B cell (primary cell): ENCODE data around the gene CLCN2. TPM values are rescaled to one million over a fixed set of nuclear protein-coding genes. Genes with fewer than 3 reads are reported as not detected.

Experiments used
- ATAC-seq: fragments of 200-7000 bp; cut with Tn5 transposase; one replicate; pipeline ENCODE4 v1.10.0; 2021; ENCODE audit warnings: low read depth, mild to moderate bottlenecking, moderate number of reproducible peaks, moderate library complexity
- CTCF ChIA-PET: fragments of 350-600 bp; sonication (Branson Sonifier 250); formaldehyde crosslinking; loops from one replicate; lab custom pipeline; 2021; ENCODE audit warnings: antibody characterized with exemption, inconsistent platforms; lab: Charles Lee
- POLR2A ChIA-PET: fragments of 350-600 bp; sonication (Branson Sonifier 250); formaldehyde crosslinking; loops from one replicate; lab custom pipeline; 2021; ENCODE audit warnings: antibody characterized with exemption; lab: Charles Lee
- DNase-seq: peaks from one replicate; pipeline ENCODE4 v3.0.0; 2013
- H2AFZ ChIP-seq: 2 replicates; pipeline ENCODE4 v1.6.1; 2012; ENCODE audit warnings: mild to moderate bottlenecking, low read depth, low read length; ENCODE audit not compliant: insufficient read depth, poor library complexity, severe bottlenecking
- H3K27ac ChIP-seq, 2 donors: 1 replicate in 1 of 2; 2 replicates in 1 of 2; pipeline ENCODE4 v1.5.1; 2012 to 2013; ENCODE audit warnings: low read length in 2 of 2, mild to moderate bottlenecking in 2 of 2, moderate library complexity in 1 of 2
- H3K27me3 ChIP-seq, 4 experiments: fragments of 200-600 bp in 1 of 4; sonication (generic) in 1 of 4; replicated peaks in 1 of 4; 1 replicate in 2 of 4; 2 replicates in 2 of 4; pipeline versions ENCODE4 v1.6.1 to v1.7.0; 2013 to 2016; ENCODE audit warnings: low read length in 3 of 4, mild to moderate bottlenecking in 2 of 4, mixed read lengths in 1 of 4, moderate library complexity in 1 of 4; ENCODE audit not compliant: insufficient read depth in 4 of 4, control insufficient read depth in 3 of 4; ENCODE audit errors: control extremely low read depth in 1 of 4
- H3K36me3 ChIP-seq, 2 experiments: replicated peaks in 1 of 2; 1 replicate in 1 of 2; 2 replicates in 1 of 2; pipeline versions ENCODE4 v1.6.1 to v1.7.1; 2013; ENCODE audit warnings: low read length in 1 of 2; ENCODE audit not compliant: insufficient read depth in 2 of 2, control insufficient read depth in 1 of 2; ENCODE audit errors: control extremely low read depth in 1 of 2, extremely low read depth in 1 of 2
- H3K4me1 ChIP-seq, 2 donors: fragments of 200-600 bp in 1 of 2; sonication (generic) in 1 of 2; 1 replicate in 1 of 2; 2 replicates in 1 of 2; pipeline versions ENCODE4 v1.5.1 to v1.6.1; 2013 to 2017; ENCODE audit warnings: low read length in 2 of 2; ENCODE audit not compliant: control insufficient read depth in 2 of 2, insufficient read depth in 2 of 2
- H3K4me2 ChIP-seq: replicated peaks from 2 replicates; pipeline ENCODE3; 2012; ENCODE audit warnings: mild to moderate bottlenecking, low read depth, low read length; ENCODE audit not compliant: poor library complexity, severe bottlenecking
- H3K4me3 ChIP-seq, 5 experiments: fragments of 200-600 bp in 1 of 5; sonication (generic) in 1 of 5; 1 replicate in 3 of 5; 2 replicates in 2 of 5; pipeline versions ENCODE4 v1.5.1 to v1.7.0; 2011 to 2016; ENCODE audit warnings: low read length in 4 of 5, mild to moderate bottlenecking in 4 of 5, low read depth in 2 of 5, control low read depth in 1 of 5, moderate library complexity in 1 of 5; ENCODE audit not compliant: insufficient read depth in 1 of 5; ENCODE audit errors: control extremely low read depth in 1 of 5, extremely low read depth in 1 of 5
- H3K79me2 ChIP-seq: fragments of 200-600 bp; sonication (generic); one replicate; pipeline ENCODE4 v1.6.0; 2016; ENCODE audit warnings: low read length; ENCODE audit not compliant: control insufficient read depth, insufficient read depth
- H3K9ac ChIP-seq: fragments of 200-600 bp; sonication (generic); 2 replicates; pipeline ENCODE4 v1.6.1; 2017; ENCODE audit warnings: mild to moderate bottlenecking, low read length, moderate library complexity
- H3K9me3 ChIP-seq, 3 donors: one replicate each; pipeline versions ENCODE4 v1.6.1 to v1.7.1; 2013; ENCODE audit warnings: low read length in 2 of 3; ENCODE audit not compliant: control insufficient read depth in 2 of 3, insufficient read depth in 1 of 3; ENCODE audit errors: control extremely low read depth in 1 of 3
- H4K20me1 ChIP-seq: 2 replicates; pipeline ENCODE4 v1.6.0; 2012; ENCODE audit warnings: mild to moderate bottlenecking, low read length; ENCODE audit not compliant: insufficient read depth, control insufficient read depth, poor library complexity, severe bottlenecking
- H3K27ac Mint-ChIP-seq: one replicate; pipeline ENCODE4 v1.8.0; 2021; ENCODE audit warnings: mixed read lengths
- H3K27me3 Mint-ChIP-seq: one replicate; pipeline ENCODE4 v1.8.0; 2021; ENCODE audit warnings: mixed read lengths
- H3K4me1 Mint-ChIP-seq: one replicate; pipeline ENCODE4 v1.8.0; 2021; ENCODE audit warnings: mixed read lengths
- H3K4me3 Mint-ChIP-seq: one replicate; pipeline ENCODE4 v1.8.0; 2021; ENCODE audit warnings: mixed read lengths
- H3K9me3 Mint-ChIP-seq: one replicate; pipeline ENCODE4 v1.8.0; 2022; ENCODE audit warnings: mixed read lengths; ENCODE audit not compliant: insufficient read depth
- EZH2 ChIP-seq: IDR thresholded peaks from 2 replicates; pipeline ENCODE4 v1.6.1; 2012; ENCODE audit warnings: borderline replicate concordance, low read depth, mild to moderate bottlenecking, moderate library complexity, low read length; ENCODE audit not compliant: insufficient read depth, poor library complexity, severe bottlenecking
- WGBS: methylation state at CpG from one replicate; pipeline ENCODE4 v1.1.5; 2013; ENCODE audit warnings: missing lambda C conversion rate; ENCODE audit not compliant: insufficient coverage; 5-methylcytosine and 5-hydroxymethylcytosine counted together
- intact Hi-C: fragments of 100-400 bp; cut with micrococcal nuclease; formaldehyde crosslinking; loops from one replicate; pipeline ENCODE4 v1.10.0; 2022
- polyA plus RNA-seq: library from polyadenylated mRNA; depleted of rRNA; stranded (reverse); fragments of >200 nt; gene quantifications from 2 replicates; pipeline ENCODE4 v1.2.3, GENCODE V29; 2012
- total RNA-seq, 2 donors: library from RNA; stranded (reverse); fragments of 120-200 nt in 1 of 2; gene quantifications; 1 replicate in 1 of 2; 2 replicates in 1 of 2; pipeline versions ENCODE4 v1.2.3 to v1.2.4, GENCODE V29; 2013 to 2022
- TF ChIP-seq, protein P1 (sequence below): fragments of 200-600 bp; IDR thresholded peaks from one replicate; pipeline ENCODE4 v1.8.0; 2022; ENCODE audit warnings: antibody characterized with exemption, mild to moderate bottlenecking

The CLCN2 gene
- total and polyA plus RNA-seq, 2 donors (not counting 1 experiment from before 2014, with no cell fraction given): 6.1 to 8.1 TPM

DNA sequence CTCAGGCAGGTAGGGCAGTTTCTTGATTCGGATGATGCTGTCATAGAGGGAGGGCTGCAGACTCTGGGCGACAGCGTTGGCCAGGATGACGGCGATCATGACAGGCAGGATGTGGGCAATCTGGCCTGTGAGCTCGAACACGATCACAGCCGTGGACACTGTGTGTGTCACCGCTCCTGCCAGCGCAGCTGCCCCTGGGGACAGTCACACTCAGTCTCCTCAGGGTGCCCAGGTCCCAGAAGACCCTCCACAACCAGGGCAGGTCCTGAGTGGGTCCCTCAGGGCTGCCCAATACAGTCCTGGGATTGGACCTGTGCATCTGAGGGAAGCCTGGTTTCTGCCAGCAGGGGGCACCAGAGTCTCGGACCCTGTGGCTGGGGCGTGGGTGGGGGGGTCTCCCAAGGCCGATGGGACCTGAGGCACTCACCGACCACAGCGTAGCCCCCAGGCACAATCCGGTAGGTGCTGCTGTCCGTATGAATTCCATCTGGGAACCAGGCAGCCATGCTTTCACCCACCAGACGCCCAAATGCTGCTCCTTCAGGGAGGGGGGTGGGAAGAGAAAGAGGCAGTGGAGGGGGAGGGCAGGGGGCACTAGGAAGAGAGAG is 7.2 kb downstream of the CLCN2 start:
- no peak overlapping the region for H3K4me3 ChIP-seq
- ATAC-seq (peak; percentile 79), DNase-seq (peak; percentile 74)
- no peaks in the 10 kb centered on the region for H4K20me1 ChIP-seq
- peak overlapping the region; percentile 44 for H3K4me2 ChIP-seq
- H3K4me3 Mint-ChIP-seq: no peak overlapping the region
- no peaks in the 10 kb centered on the region for H3K36me3 ChIP-seq
- H3K27ac ChIP-seq: no peak overlapping the region
- H3K9ac ChIP-seq: no peak overlapping the region
- H3K27ac Mint-ChIP-seq: no peak overlapping the region
- ChIA-PET CTCF (interaction anchor here (0.8 to 5.2 kb wide), 12 partner anchors 8 to 190 kb away, joined by 3 to 76 read pairs (median 3); partner anchors contain the start of gene FAM131A), POLR2A (interaction anchor here (0.6 kb wide), 1 partner anchor 8 kb away, joined by 11 read pairs; no protein-coding TSS in a partner anchor)
- H3K4me1 ChIP-seq: peaks cover 0 to 8% of the 10 kb centered on the region in 2 donors
- no peaks in the 10 kb centered on the region for H3K27me3 ChIP-seq
- H3K27me3 Mint-ChIP-seq: no peaks in the 10 kb centered on the region
- H3K4me1 Mint-ChIP-seq: no peaks in the 10 kb centered on the region
- no peaks in the 10 kb centered on the region for H3K9me3 ChIP-seq
- intact Hi-C loops: loop anchor here (1.0 kb wide), 1 partner anchor 159 kb away; no protein-coding TSS in a partner anchor
- H2AFZ ChIP-seq: no peak overlapping the region
- H3K9me3 Mint-ChIP-seq: no peaks in the 10 kb centered on the region
- TF ChIP-seq EZH2: no peak
- TF ChIP-seq, protein P1, sequence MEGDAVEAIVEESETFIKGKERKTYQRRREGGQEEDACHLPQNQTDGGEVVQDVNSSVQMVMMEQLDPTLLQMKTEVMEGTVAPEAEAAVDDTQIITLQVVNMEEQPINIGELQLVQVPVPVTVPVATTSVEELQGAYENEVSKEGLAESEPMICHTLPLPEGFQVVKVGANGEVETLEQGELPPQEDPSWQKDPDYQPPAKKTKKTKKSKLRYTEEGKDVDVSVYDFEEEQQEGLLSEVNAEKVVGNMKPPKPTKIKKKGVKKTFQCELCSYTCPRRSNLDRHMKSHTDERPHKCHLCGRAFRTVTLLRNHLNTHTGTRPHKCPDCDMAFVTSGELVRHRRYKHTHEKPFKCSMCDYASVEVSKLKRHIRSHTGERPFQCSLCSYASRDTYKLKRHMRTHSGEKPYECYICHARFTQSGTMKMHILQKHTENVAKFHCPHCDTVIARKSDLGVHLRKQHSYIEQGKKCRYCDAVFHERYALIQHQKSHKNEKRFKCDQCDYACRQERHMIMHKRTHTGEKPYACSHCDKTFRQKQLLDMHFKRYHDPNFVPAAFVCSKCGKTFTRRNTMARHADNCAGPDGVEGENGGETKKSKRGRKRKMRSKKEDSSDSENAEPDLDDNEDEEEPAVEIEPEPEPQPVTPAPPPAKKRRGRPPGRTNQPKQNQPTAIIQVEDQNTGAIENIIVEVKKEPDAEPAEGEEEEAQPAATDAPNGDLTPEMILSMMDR: peak; percentile 73
- 54% methylated on average over 16 of the region's 18 CpGs for WGBS
- no peaks in the 10 kb centered on the region for H3K79me2 ChIP-seq

GRCh38 chr3:184353546-184353941 is 7.9 kb downstream of the CLCN2 start:
- H3K27me3 ChIP-seq: no peaks in the 10 kb centered on the region
- no peaks in the 10 kb centered on the region for H3K9me3 ChIP-seq
- H3K4me2 ChIP-seq: no peak overlapping the region
- CTCF ChIA-PET: interaction anchor here (0.8 to 5.2 kb wide), 12 partner anchors 8 to 191 kb away, joined by 3 to 76 read pairs (median 3); partner anchors contain the start of gene FAM131A
- Mint-ChIP-seq H3K4me1 (no peaks in the 10 kb centered on the region), H3K27me3 (no peaks in the 10 kb centered on the region), H3K9me3 (no peaks in the 10 kb centered on the region), H3K4me3 (no peak overlapping the region), H3K27ac (no peak overlapping the region)
- DNase-seq (no peak), ATAC-seq (no peak)
- no peak overlapping the region for H2AFZ ChIP-seq
- POLR2A ChIA-PET: interaction anchor here (0.6 kb wide), 1 partner anchor 9 kb away, joined by 11 read pairs; no protein-coding TSS in a partner anchor
- H3K9ac ChIP-seq: no peak overlapping the region
- H3K4me3 ChIP-seq: no peak overlapping the region
- H3K4me1 ChIP-seq: peaks cover 0 to 8% of the 10 kb centered on the region in 2 donors
- H3K36me3 ChIP-seq: no peaks in the 10 kb centered on the region
- TF ChIP-seq EZH2: no peak
- TF ChIP-seq, protein P1: no peak
- intact Hi-C loops: no loop called here
- no peaks in the 10 kb centered on the region for H4K20me1 ChIP-seq
- H3K27ac ChIP-seq: no peak overlapping the region
- 95% methylated on average over 11 of the region's 11 CpGs for WGBS
- H3K79me2 ChIP-seq: no peaks in the 10 kb centered on the region
